Keratinocyte (primary cell): ENCODE results near the gene MLLT1.

Experiments used
- CTCF ChIP-seq, 3 experiments: IDR thresholded peaks in 1 of 3; conservative IDR thresholded peaks in 1 of 3; optimal IDR thresholded peaks in 1 of 3; 2 replicates in 2 of 3; 3 replicates in 1 of 3; pipeline versions ENCODE3 to v1.5.1; 2011; ENCODE audit warnings: low read length in 3 of 3, mild to moderate bottlenecking in 3 of 3, moderate library complexity in 2 of 3, control low read depth in 1 of 3, inconsistent platforms in 1 of 3; ENCODE audit not compliant: insufficient read depth in 2 of 3; ENCODE audit errors: extremely low read depth in 1 of 3
- EZH2 ChIP-seq: IDR thresholded peaks from one replicate; pipeline ENCODE4 v1.6.1; 2012; ENCODE audit warnings: inconsistent platforms, mild to moderate bottlenecking, low read length, moderate library complexity

- TF ChIP-seq CTCF (optimal IDR thresholded peaks at IDR 0.05 in 1 of 3, IDR thresholded peaks at IDR 0.05 in 1 of 3, conservative IDR thresholded peaks at IDR 0.05 in 1 of 3; ENCODE audit: extremely low read depth in 1 of 3, insufficient read depth in 2 of 3, low read length in 3 of 3) (no peak), EZH2 (no peak)
Measured at GRCh38 chr19:6278051-6278450, 1.7 kb downstream of the MLLT1 start.
